ENCODE measurements around the gene AP1G2.
A peak's percentile ranks its signal among the peaks of the same experiment; 100 is the strongest.

GRCh38 chr14:23579311-23579630 is 11.7 kb upstream of the AP1G2 start:
- no peak for TF ChIP-seq CTCF (optimal IDR thresholded peaks at IDR 0.05 in 1 of 3, IDR thresholded peaks at IDR 0.05 in 1 of 3, conservative IDR thresholded peaks at IDR 0.05 in 1 of 3; ENCODE audit: extremely low read depth in 1 of 3, insufficient read depth in 2 of 3, low read length in 3 of 3)
- peak; percentile 12 for TF ChIP-seq EZH2 (IDR thresholded peaks at IDR 0.05; ENCODE audit: low read length)

All from keratinocyte (primary cell).